H1 (cell line): ENCODE results near the gene PLA2G4A. TPM values are rescaled to one million over a fixed set of nuclear protein-coding genes. Genes with fewer than 3 reads are reported as not detected.

Experiments
- CTCF ChIA-PET: fragments of 300-600 bp; sonication (Branson Sonifier 250); formaldehyde crosslinking; loops from one replicate; lab custom pipeline; 2021; ENCODE audit not compliant: partially characterized antibody; lab: Charles Lee
- POLR2A ChIA-PET: fragments of 300-600 bp; sonication (Branson Sonifier 250); formaldehyde crosslinking; loops from one replicate; lab custom pipeline; 2021; ENCODE audit warnings: inconsistent platforms; ENCODE audit not compliant: partially characterized antibody; lab: Charles Lee
- DNase-seq, 2 experiments: peaks; one replicate each; pipeline versions ENCODE4 v3.0.0 to v3.0.0-alpha.2; 2010 to 2022; ENCODE audit warnings: low spot score in 2 of 2, low read depth in 1 of 2, mixed read lengths in 1 of 2
- FAIRE-seq: peaks from 2 replicates; lab custom pipeline; 2011; peaks lifted over from hg19 to GRCh38; lab: Jason Lieb, UNC
- H2AFZ ChIP-seq: 2 replicates; pipeline ENCODE4 v1.8.1; 2012; ENCODE audit warnings: low read length, inconsistent platforms
- H2AK5ac ChIP-seq: 2 replicates; pipeline ENCODE4 v1.6.1; 2013; ENCODE audit warnings: low read depth, low read length
- H2BK120ac ChIP-seq: replicated peaks from 2 replicates; pipeline ENCODE3; 2013; ENCODE audit warnings: low read depth, low read length, inconsistent platforms
- H2BK12ac ChIP-seq: 2 replicates; pipeline ENCODE4 v1.6.1; 2013; ENCODE audit warnings: low read depth, low read length
- H2BK15ac ChIP-seq: 2 replicates; pipeline ENCODE4 v1.6.1; 2013; ENCODE audit warnings: low read length
- H2BK20ac ChIP-seq: 2 replicates; pipeline ENCODE4 v1.6.1; 2013; ENCODE audit warnings: low read length
- H2BK5ac ChIP-seq: 2 replicates; pipeline ENCODE4 v1.6.1; 2013; ENCODE audit warnings: low read depth, low read length
- H3K14ac ChIP-seq: 2 replicates; pipeline ENCODE4 v1.6.1; 2013; ENCODE audit warnings: inconsistent platforms; ENCODE audit not compliant: insufficient read length
- H3K18ac ChIP-seq: 2 replicates; pipeline ENCODE4 v1.6.1; 2013; ENCODE audit warnings: low read length; ENCODE audit errors: extremely low read depth
- H3K23ac ChIP-seq: 2 replicates; pipeline ENCODE4 v1.6.1; 2013; ENCODE audit warnings: inconsistent platforms; ENCODE audit not compliant: insufficient read length
- H3K23me2 ChIP-seq: 2 replicates; pipeline ENCODE4 v1.6.1; 2013; ENCODE audit warnings: low read depth, low read length
- H3K27ac ChIP-seq: 2 replicates; pipeline ENCODE4 v1.6.1; 2011; ENCODE audit warnings: low read depth, low read length, inconsistent platforms
- H3K27me3 ChIP-seq, 4 experiments: replicated peaks in 1 of 4; 1 replicate in 1 of 4; 2 replicates in 3 of 4; pipeline versions ENCODE4 v1.6.1 to v1.8.1; 2011 to 2013; ENCODE audit warnings: low read length in 3 of 4, mild to moderate bottlenecking in 3 of 4, inconsistent platforms in 2 of 4, mixed read lengths in 2 of 4, moderate library complexity in 1 of 4; ENCODE audit not compliant: control insufficient read depth in 3 of 4, insufficient read depth in 3 of 4; ENCODE audit errors: extremely low read depth in 1 of 4
- H3K36me3 ChIP-seq, 4 experiments: 2 replicates each; pipeline versions ENCODE4 v1.6.1 to v1.8.1; 2011 to 2013; ENCODE audit warnings: mild to moderate bottlenecking in 4 of 4, low read length in 3 of 4, moderate library complexity in 2 of 4, control low read depth in 1 of 4, inconsistent platforms in 1 of 4; ENCODE audit not compliant: insufficient read depth in 4 of 4, control insufficient read depth in 2 of 4
- H3K4ac ChIP-seq: replicated peaks from 2 replicates; pipeline ENCODE3; 2013; ENCODE audit warnings: low read length, low read depth, mixed read lengths, inconsistent platforms; ENCODE audit not compliant: insufficient read length
- H3K4me1 ChIP-seq, 4 experiments: replicated peaks in 1 of 4; 1 replicate in 1 of 4; 2 replicates in 3 of 4; pipeline versions ENCODE4 v1.6.1 to v1.8.1; 2011 to 2013; ENCODE audit warnings: low read length in 3 of 4, inconsistent platforms in 2 of 4, mixed read lengths in 1 of 4; ENCODE audit not compliant: insufficient read depth in 4 of 4, control insufficient read depth in 3 of 4
- H3K4me2 ChIP-seq, 2 experiments: 2 replicates each; pipeline versions ENCODE4 v1.6.1 to v1.8.1; 2011 to 2013; ENCODE audit warnings: low read depth in 2 of 2, low read length in 2 of 2, control low read depth in 1 of 2, inconsistent platforms in 1 of 2, mild to moderate bottlenecking in 1 of 2; ENCODE audit not compliant: insufficient read depth in 1 of 2
- H3K4me3 ChIP-seq, 4 experiments: fragments of 200-600, 300-600 bp in 1 of 4; sonication (generic), shearing (Covaris generic), sonication (Bioruptor Twin) in 1 of 4; 2 replicates each; pipeline versions ENCODE4 v1.5.1 to v1.8.1; 2011 to 2016; ENCODE audit warnings: low read length in 4 of 4, low read depth in 3 of 4, control low read depth in 2 of 4, inconsistent platforms in 2 of 4, mild to moderate bottlenecking in 2 of 4, mixed read lengths in 1 of 4, moderate library complexity in 1 of 4; ENCODE audit not compliant: insufficient read depth in 2 of 4; ENCODE audit errors: extremely low read depth in 1 of 4
- H3K56ac ChIP-seq: replicated peaks from 2 replicates; pipeline ENCODE3; 2013; ENCODE audit warnings: low read depth, mild to moderate bottlenecking, mixed read lengths, low read length, inconsistent platforms; ENCODE audit not compliant: insufficient read length
- H3K79me1 ChIP-seq: 2 replicates; pipeline ENCODE4 v1.6.1; 2013; ENCODE audit warnings: low read depth, low read length, control low read depth
- H3K79me2 ChIP-seq, 2 experiments: 2 replicates each; pipeline versions ENCODE4 v1.6.1 to v1.8.1; 2012 to 2013; ENCODE audit warnings: low read length in 2 of 2, mild to moderate bottlenecking in 2 of 2, inconsistent platforms in 1 of 2; ENCODE audit not compliant: insufficient read depth in 2 of 2, control insufficient read depth in 1 of 2
- H3K9ac ChIP-seq, 4 experiments: replicated peaks in 1 of 4; 1 replicate in 1 of 4; 2 replicates in 3 of 4; pipeline versions ENCODE4 v1.6.1 to v1.8.1; 2011 to 2013; ENCODE audit warnings: low read depth in 3 of 4, low read length in 3 of 4, control low read depth in 2 of 4, mild to moderate bottlenecking in 2 of 4, moderate library complexity in 2 of 4, inconsistent platforms in 1 of 4; ENCODE audit errors: extremely low read depth in 1 of 4
- H3K9me3 ChIP-seq, 2 experiments: 2 replicates each; pipeline versions ENCODE4 v1.6.1 to v1.8.1; 2012 to 2013; ENCODE audit warnings: mild to moderate bottlenecking in 2 of 2, moderate library complexity in 2 of 2, control low read depth in 1 of 2, inconsistent platforms in 1 of 2, low read depth in 1 of 2, low read length in 1 of 2, mixed read lengths in 1 of 2; ENCODE audit not compliant: insufficient read depth in 2 of 2
- H4K20me1 ChIP-seq, 2 experiments: replicated peaks in 1 of 2; 2 replicates each; pipeline versions ENCODE3 to v1.8.1; 2011 to 2013; ENCODE audit warnings: inconsistent platforms in 2 of 2, low read length in 2 of 2, mild to moderate bottlenecking in 1 of 2; ENCODE audit not compliant: insufficient read depth in 2 of 2, control insufficient read depth in 1 of 2
- H4K5ac ChIP-seq: 2 replicates; pipeline ENCODE4 v1.6.1; 2013; ENCODE audit warnings: low read length, low read depth, mixed read lengths, inconsistent platforms; ENCODE audit not compliant: insufficient read length
- H4K8ac ChIP-seq: 2 replicates; pipeline ENCODE4 v1.8.0; 2013; ENCODE audit warnings: mild to moderate bottlenecking, moderate library complexity, low read length, inconsistent platforms; ENCODE audit not compliant: insufficient read depth; ENCODE audit errors: extremely low read depth
- H4K91ac ChIP-seq: replicated peaks from 2 replicates; pipeline ENCODE3; 2013; ENCODE audit warnings: low read length, mixed read lengths, inconsistent platforms; ENCODE audit not compliant: insufficient read length
- CHD1 ChIP-seq: IDR thresholded peaks from 2 replicates; pipeline ENCODE4 v1.6.1; 2012; ENCODE audit warnings: low read depth, low read length, improper control_type of control experiment
- CTCF ChIP-seq, 3 experiments: IDR thresholded peaks; 1 replicate in 2 of 3; 2 replicates in 1 of 3; pipeline versions ENCODE4 v1.5.1 to v1.6.1; 2011; ENCODE audit warnings: low read length in 3 of 3, mild to moderate bottlenecking in 3 of 3, inconsistent platforms in 2 of 3, low read depth in 1 of 3, moderate library complexity in 1 of 3; ENCODE audit not compliant: insufficient read depth in 1 of 3; ENCODE audit errors: control extremely low read depth in 1 of 3
- EGR1 ChIP-seq: IDR thresholded peaks from 2 replicates; pipeline ENCODE4 v1.6.1; 2011; ENCODE audit warnings: low read depth, low read length, borderline replicate concordance
- GABPA ChIP-seq: IDR thresholded peaks from 2 replicates; pipeline ENCODE4 v1.6.1; 2011; ENCODE audit warnings: mild to moderate bottlenecking, low read length, moderate library complexity, borderline replicate concordance; ENCODE audit not compliant: insufficient read depth
- KDM1A ChIP-seq: fragments of 200-600, 300-600 bp; sonication (generic); IDR thresholded peaks from 2 replicates; pipeline ENCODE4 v1.7.1; 2016; ENCODE audit warnings: mild to moderate bottlenecking, low read length, borderline replicate concordance
- PHF8 ChIP-seq: fragments of 200-600 bp; sonication (generic); conservative IDR thresholded peaks from 2 replicates; pipeline ENCODE4 v1.7.1; 2012; ENCODE audit warnings: low read depth, mild to moderate bottlenecking, inconsistent platforms, low read length, moderate library complexity
- POLR2A ChIP-seq, 2 experiments: IDR thresholded peaks; 1 replicate in 1 of 2; 2 replicates in 1 of 2; pipeline ENCODE4 v1.6.1; 2011; ENCODE audit warnings: low read depth in 2 of 2, low read length in 2 of 2, mild to moderate bottlenecking in 2 of 2; ENCODE audit errors: control extremely low read depth in 1 of 2
- RFX5 ChIP-seq: IDR thresholded peaks from 2 replicates; pipeline ENCODE4 v1.6.1; 2011; ENCODE audit warnings: low read depth, low read length, improper control_type of control experiment, borderline replicate concordance
- RXRA ChIP-seq: IDR thresholded peaks from 2 replicates; pipeline ENCODE4 v1.6.1; 2011; ENCODE audit warnings: low read depth, mild to moderate bottlenecking, low read length, moderate library complexity; ENCODE audit not compliant: insufficient read depth
- SP2 ChIP-seq: IDR thresholded peaks from 2 replicates; pipeline ENCODE4 v1.6.1; 2012; ENCODE audit warnings: mild to moderate bottlenecking, low read length, inconsistent platforms
- SRF ChIP-seq: IDR thresholded peaks from 2 replicates; pipeline ENCODE4 v1.6.1; 2011; ENCODE audit warnings: mild to moderate bottlenecking, low read depth, low read length, moderate library complexity
- TAF7 ChIP-seq: optimal IDR thresholded peaks from 2 replicates; pipeline ENCODE3; 2011; ENCODE audit warnings: low read depth, mild to moderate bottlenecking, inconsistent platforms, low read length, moderate library complexity, borderline replicate concordance
- WGBS, 2 experiments: shearing (Covaris generic) in 1 of 2; methylation state at CpG; one replicate each; pipeline versions ENCODE4 v1.1.6 to v1.1.7; 2013 to 2015; ENCODE audit warnings: low lambda C conversion rate in 2 of 2, mixed read lengths in 2 of 2, inconsistent platforms in 1 of 2, low coverage in 1 of 2, missing lambda C conversion rate in 1 of 2; ENCODE audit not compliant: insufficient replicate concordance in 2 of 2, insufficient coverage in 1 of 2, insufficient read length in 1 of 2; ENCODE audit errors: extremely low coverage in 1 of 2, missing lambda C conversion rate in 1 of 2; 5-methylcytosine and 5-hydroxymethylcytosine counted together
- polyA plus RNA-seq, 7 experiments: library from polyadenylated mRNA; depleted of rRNA in 3 of 7; stranded (reverse) in 5 of 7; unstranded in 2 of 7; fragments of >200 nt in 5 of 7; fragments of 200-250 nt in 2 of 7; gene quantifications; 1 replicate in 5 of 7; 2 replicates in 1 of 7; 4 replicates in 1 of 7; pipeline versions ENCODE4 v1.2.1 to v1.2.3, GENCODE V29; 2011 to 2013; ENCODE audit warnings: missing spikeins in 2 of 7, mixed read lengths in 2 of 7
- total RNA-seq: library from RNA; stranded (reverse); fragmentation: NEBNext Ultra II Directional; extraction: Animal tissue kit (Norgen Biotek cat#: 25700); gene quantifications from 2 replicates; pipeline ENCODE4 v1.2.1, GENCODE V29; 2021

The PLA2G4A gene
- total and polyA plus RNA-seq, 2 of the 8 experiments (the other 6 are each of a cell fraction or from before 2014, with no cell fraction given): 0.63 to 1.4 TPM

GRCh38 chr1:186793582-186793927 lies 35.2 kb upstream of the PLA2G4A start:
- Histone ChIP-seq H2BK12ac (no peak overlapping the region), H3K27ac (no peak overlapping the region), H3K23ac (no peak overlapping the region), H2BK5ac (no peak overlapping the region), H2BK20ac (no peak overlapping the region), H3K79me2 (no peaks in the 10 kb centered on the region), H4K8ac (no peak overlapping the region), H3K4ac (no peak overlapping the region), H4K20me1 (no peaks in the 10 kb centered on the region), H4K5ac (no peak overlapping the region), H3K9ac (no peak overlapping the region), H3K4me1 (no peaks in the 10 kb centered on the region), H3K4me3 (no peak overlapping the region), H3K56ac (no peak overlapping the region), H2BK120ac (no peak overlapping the region), H3K23me2 (no peaks in the 10 kb centered on the region; the same call in 1 of the 2 replicates), H2AFZ (no peak overlapping the region), H4K91ac (no peak overlapping the region), H2AK5ac (no peak overlapping the region), H3K36me3 (no peaks in the 10 kb centered on the region), H3K27me3 (no peaks in the 10 kb centered on the region), H3K14ac (no peak overlapping the region), H3K79me1 (no peaks in the 10 kb centered on the region), H3K9me3 (no peaks in the 10 kb centered on the region), H3K18ac (no peak overlapping the region), H2BK15ac (no peak overlapping the region), H3K4me2 (no peak overlapping the region)
- WGBS, 2 experiments: 78% methylated on average over 1 of the region's 1 CpG; no CpG with 5 or more reads in 1 of the 2 experiments
- POLR2A ChIA-PET: no interaction called here
- CTCF ChIA-PET: no interaction called here
- DNase-seq: no peak
- no peak for FAIRE-seq
- TF ChIP-seq TAF7 (no peak), CTCF (IDR thresholded peaks at IDR 0.05; ENCODE audit: control extremely low read depth in 1 of 3, insufficient read depth in 1 of 3, low read depth in 1 of 3, low read length in 3 of 3) (no peak), RXRA (no peak), SP2 (no peak), GABPA (no peak), CHD1 (no peak), SRF (no peak), KDM1A (no peak), EGR1 (no peak), PHF8 (no peak), POLR2A (IDR thresholded peaks at IDR 0.05; ENCODE audit: control extremely low read depth in 1 of 2, low read depth in 2 of 2, low read length in 2 of 2) (no peak), RFX5 (no peak)
